HEK293 (cell line): ENCODE results near the gene AUH.

Experiments
- CTCF ChIP-seq: fragments of 450-650 bp; formaldehyde crosslinking; IDR thresholded peaks from 2 replicates; pipeline ENCODE4 v1.5.1; 2016; ENCODE audit warnings: missing biosample characterization, missing genetic modification characterization
- ZNF174 ChIP-seq: fragments of 450-650 bp; formaldehyde crosslinking; IDR thresholded peaks from 2 replicates; pipeline ENCODE4 v1.5.0; 2017; ENCODE audit warnings: missing biosample characterization, mild to moderate bottlenecking, missing genetic modification characterization
- ZNF362 ChIP-seq: fragments of 450-650 bp; formaldehyde crosslinking; IDR thresholded peaks from 2 replicates; pipeline ENCODE4 v1.5.1; 2016; ENCODE audit warnings: missing biosample characterization, missing genetic modification characterization

- TF ChIP-seq ZNF362, result no peak
- no peak for TF ChIP-seq CTCF (tag by site-specific recombination)
- no peak for TF ChIP-seq ZNF174 (tag by site-specific recombination)
Measured at GRCh38 chr9:91195372-91196012, 166.2 kb downstream of the AUH start.
